Left forelimb (tissue), 1 donor: Measurements from ENCODE around the gene PRKAG2.
"Not testable (repeated sequence)": the region's sequence is repeated elsewhere in the genome, so short reads cannot be mapped to it uniquely, and the experiment has no call there.

Experiments
- DNase-seq: peaks from one replicate; pipeline ENCODE4 v3.0.0-alpha.2; 2018; ENCODE audit warnings: low spot score

PRKAG2 gene

GRCh38 chr7:151801291-151801690 is 75.6 kb downstream of the PRKAG2 start:
- no peak for DNase-seq

- DNase-seq: no peak
Measured at GRCh38 chr7:151800861-151801260, 76.1 kb downstream of the PRKAG2 start.

GRCh38 chr7:151800391-151800790 is 76.5 kb downstream of the PRKAG2 start:
- no peak for DNase-seq

GRCh38 chr7:151799506-151799905 is 77.4 kb downstream of the PRKAG2 start:
- DNase-seq: no peak

GRCh38 chr7:151798851-151799448 is 78.0 kb downstream of the PRKAG2 start:
- DNase-seq: no peak

GRCh38 chr7:151797667-151798307 is 79.1 kb downstream of the PRKAG2 start:
- not testable (repeated sequence) for DNase-seq

- DNase-seq: no peak
Measured at GRCh38 chr7:151796871-151797537, 79.9 kb downstream of the PRKAG2 start.

GRCh38 chr7:151796091-151796870 is 80.6 kb downstream of the PRKAG2 start:
- no peak for DNase-seq

GRCh38 chr7:151795168-151795811 is 81.6 kb downstream of the PRKAG2 start:
- no peak for DNase-seq

GRCh38 chr7:151794508-151795167 is 82.3 kb downstream of the PRKAG2 start:
- no peak for DNase-seq

- no peak for DNase-seq
Measured at GRCh38 chr7:151793991-151794507, 82.9 kb downstream of the PRKAG2 start.

GRCh38 chr7:151793531-151793951 is 83.4 kb downstream of the PRKAG2 start:
- no peak for DNase-seq

GRCh38 chr7:151792636-151793035 is 84.3 kb downstream of the PRKAG2 start:
- no peak for DNase-seq

- DNase-seq: no peak
Measured at GRCh38 chr7:151792086-151792485, 84.8 kb downstream of the PRKAG2 start.

- DNase-seq: no peak
Measured at GRCh38 chr7:151790830-151791620, 85.9 kb downstream of the PRKAG2 start.

- DNase-seq: no peak
Measured at GRCh38 chr7:151790095-151790829, 86.7 kb downstream of the PRKAG2 start.

GRCh38 chr7:151789380-151789947 is 87.5 kb downstream of the PRKAG2 start:
- no peak for DNase-seq

GRCh38 chr7:151787348-151787747 is 89.6 kb downstream of the PRKAG2 start:
- DNase-seq: no peak

- DNase-seq: no peak
Measured at GRCh38 chr7:151786936-151787335, 90.0 kb downstream of the PRKAG2 start.
